ENCODE measurements around the gene SLC17A3.

SLC17A3 gene

GRCh38 chr6:25900843-25901242 is 26.8 kb upstream of the SLC17A3 start:
- in situ Hi-C loops (cut with HindIII; ENCODE audit: low sequenced_read_pairs): no loop called here

DNA sequence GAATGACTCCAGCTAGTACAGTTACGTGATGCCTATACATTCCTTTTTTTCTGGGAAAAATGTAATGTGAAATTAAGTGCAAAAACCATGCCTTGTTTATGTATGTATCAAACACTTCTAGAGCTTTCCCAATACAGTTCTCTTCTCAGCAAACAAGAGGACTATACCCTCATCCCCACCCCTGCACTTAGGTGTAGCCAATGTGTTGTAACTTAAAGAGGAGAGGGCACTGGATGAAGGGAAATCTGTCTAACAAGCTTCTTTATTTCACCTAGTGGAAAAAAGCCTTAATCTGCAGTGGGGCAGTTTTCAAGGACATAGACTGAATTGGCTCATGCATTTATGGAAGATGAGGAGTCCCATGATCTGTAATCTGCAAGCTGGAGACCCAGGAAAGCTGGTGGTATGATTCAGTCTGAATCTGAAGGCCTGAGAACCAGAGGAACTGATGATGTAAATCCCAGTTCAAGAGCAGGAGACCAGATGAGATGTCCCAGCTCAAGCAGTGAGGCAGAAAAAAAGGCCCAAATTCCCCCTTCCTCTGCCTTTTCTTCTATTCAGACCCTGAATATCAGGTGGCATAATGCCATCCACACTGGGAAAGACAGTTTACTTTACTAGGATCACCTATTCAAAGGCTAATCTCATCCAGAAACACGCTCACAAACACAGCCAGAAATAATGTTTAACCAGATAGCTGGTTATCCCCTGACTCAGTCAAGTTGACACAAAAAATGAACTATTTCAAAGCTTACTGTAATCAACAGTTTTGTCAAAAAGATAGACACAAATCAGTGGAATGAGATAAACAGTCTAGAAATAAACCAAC is 25.8 kb upstream of the SLC17A3 start:
- in situ Hi-C loops (cut with HindIII; ENCODE audit: low sequenced_read_pairs): no loop called here
- no peak overlapping the region for H3K4me3 ChIP-seq (ENCODE audit: low read depth, low read length)
- TF ChIP-seq, protein P1, sequence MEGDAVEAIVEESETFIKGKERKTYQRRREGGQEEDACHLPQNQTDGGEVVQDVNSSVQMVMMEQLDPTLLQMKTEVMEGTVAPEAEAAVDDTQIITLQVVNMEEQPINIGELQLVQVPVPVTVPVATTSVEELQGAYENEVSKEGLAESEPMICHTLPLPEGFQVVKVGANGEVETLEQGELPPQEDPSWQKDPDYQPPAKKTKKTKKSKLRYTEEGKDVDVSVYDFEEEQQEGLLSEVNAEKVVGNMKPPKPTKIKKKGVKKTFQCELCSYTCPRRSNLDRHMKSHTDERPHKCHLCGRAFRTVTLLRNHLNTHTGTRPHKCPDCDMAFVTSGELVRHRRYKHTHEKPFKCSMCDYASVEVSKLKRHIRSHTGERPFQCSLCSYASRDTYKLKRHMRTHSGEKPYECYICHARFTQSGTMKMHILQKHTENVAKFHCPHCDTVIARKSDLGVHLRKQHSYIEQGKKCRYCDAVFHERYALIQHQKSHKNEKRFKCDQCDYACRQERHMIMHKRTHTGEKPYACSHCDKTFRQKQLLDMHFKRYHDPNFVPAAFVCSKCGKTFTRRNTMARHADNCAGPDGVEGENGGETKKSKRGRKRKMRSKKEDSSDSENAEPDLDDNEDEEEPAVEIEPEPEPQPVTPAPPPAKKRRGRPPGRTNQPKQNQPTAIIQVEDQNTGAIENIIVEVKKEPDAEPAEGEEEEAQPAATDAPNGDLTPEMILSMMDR (IDR thresholded peaks at IDR 0.05; ENCODE audit: low read depth, low read length): no peak
- no peak for DNase-seq (ENCODE audit: low read depth, low spot score)

More at GRCh38 chr6:25900843-25901242, 26.8 kb upstream of the SLC17A3 start:
- no peak for DNase-seq (ENCODE audit: low read depth, low spot score)
- TF ChIP-seq, protein P1 (IDR thresholded peaks at IDR 0.05; ENCODE audit: low read depth, low read length): no peak
- H3K4me3 ChIP-seq (ENCODE audit: low read depth, low read length): no peak overlapping the region

- DNase-seq (ENCODE audit: low read depth, low spot score): no peak
- no peak overlapping the region for H3K4me3 ChIP-seq (ENCODE audit: low read depth, low read length)
- in situ Hi-C loops (cut with HindIII; ENCODE audit: low sequenced_read_pairs): no loop called here
- TF ChIP-seq, protein P1 (IDR thresholded peaks at IDR 0.05; ENCODE audit: low read depth, low read length): no peak
Observed at GRCh38 chr6:25899123-25899522, 25.1 kb upstream of the SLC17A3 start.

GRCh38 chr6:25898289-25898977 is 24.4 kb upstream of the SLC17A3 start:
- in situ Hi-C loops (cut with HindIII; ENCODE audit: low sequenced_read_pairs): no loop called here
- TF ChIP-seq, protein P1 (IDR thresholded peaks at IDR 0.05; ENCODE audit: low read depth, low read length): no peak
- DNase-seq (ENCODE audit: low read depth, low spot score): no peak
- H3K4me3 ChIP-seq (ENCODE audit: low read depth, low read length): no peak overlapping the region

DNA sequence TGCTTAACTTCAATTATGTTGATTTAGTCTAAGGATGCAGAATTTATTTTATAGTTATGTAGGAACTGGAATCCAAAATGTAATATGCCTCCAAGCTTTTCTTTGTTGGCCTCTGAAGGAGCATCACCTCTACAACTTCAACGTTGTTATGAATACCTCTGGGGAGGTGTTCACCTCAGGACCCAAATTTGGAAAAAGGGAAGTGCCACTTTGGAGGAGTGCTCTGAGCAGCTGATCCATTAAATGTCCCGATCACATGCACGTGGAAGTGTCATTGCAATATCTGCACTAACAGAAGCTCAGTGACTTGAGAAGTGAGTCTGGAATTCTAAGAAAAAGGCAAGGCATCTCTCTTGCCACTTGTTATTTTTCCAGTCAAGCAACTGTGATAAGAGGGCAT is 22.2 kb upstream of the SLC17A3 start:
- H3K4me3 ChIP-seq (ENCODE audit: low read depth, low read length): no peak overlapping the region
- TF ChIP-seq, protein P1 (IDR thresholded peaks at IDR 0.05; ENCODE audit: low read depth, low read length): no peak
- in situ Hi-C loops (cut with HindIII; ENCODE audit: low sequenced_read_pairs): no loop called here
- no peak for DNase-seq (ENCODE audit: low read depth, low spot score)

GRCh38 chr6:25895771-25896170 is 21.7 kb upstream of the SLC17A3 start:
- no peak for DNase-seq (ENCODE audit: low read depth, low spot score)
- TF ChIP-seq, protein P1 (IDR thresholded peaks at IDR 0.05; ENCODE audit: low read depth, low read length): no peak
- in situ Hi-C loops (cut with HindIII; ENCODE audit: low sequenced_read_pairs): no loop called here
- no peak overlapping the region for H3K4me3 ChIP-seq (ENCODE audit: low read depth, low read length)
